Effector CD8-positive, alpha-beta T cell (primary cell): Measurements from ENCODE around the gene CRYBG1.
A peak's percentile ranks its signal among the peaks of the same experiment; 100 is the strongest.

Experiments used
- DNase-seq: peaks from one replicate; lab custom pipeline; 2025; lab: John Stamatoyannopoulos, UW
- total RNA-seq, 4 experiments: gene quantifications; one replicate each; lab custom pipeline; 2026; lab: John Stamatoyannopoulos, UW

CRYBG1 gene
- 232 to 348 (median 267) reads per million in 4 experiments for total RNA-seq

- peak; percentile 55 for DNase-seq
These were observed at the start of gene CRYBG1 for GRCh38 chr6:106360410-106360988. Gene CRYBG1, plus strand, starts transcription at chr6:106360717. Its CDS starts 192 bp downstream, at chr6:106360909.

- no peak for DNase-seq
These were observed 44.6 kb upstream of the CRYBG1 start for GRCh38 chr6:106315765-106316374.

- no peak for DNase-seq
These were observed 44.1 kb upstream of the CRYBG1 start for GRCh38 chr6:106316375-106316766.

GRCh38 chr6:106318061-106318460, 42.5 kb upstream of the CRYBG1 start:
- DNase-seq: no peak

- no peak for DNase-seq
These were observed 41.7 kb upstream of the CRYBG1 start for GRCh38 chr6:106318851-106319250.

- DNase-seq: no peak
These were observed 38.6 kb upstream of the CRYBG1 start for GRCh38 chr6:106321940-106322339.

GRCh38 chr6:106324726-106325335, 35.7 kb upstream of the CRYBG1 start:
- DNase-seq: no peak

GRCh38 chr6:106325336-106326178, 35.0 kb upstream of the CRYBG1 start, which contains the start of gene ATG5:
Gene ATG5, minus strand, starts transcription at chr6:106325760. Its CDS starts 9,552 bp downstream, at chr6:106316208.
- DNase-seq: peak; percentile 99

GRCh38 chr6:106334646-106335448, 25.7 kb upstream of the CRYBG1 start:
- peak; percentile 13 for DNase-seq

- no peak for DNase-seq
These were observed 21.0 kb upstream of the CRYBG1 start for GRCh38 chr6:106339334-106340029.

- DNase-seq: no peak
These were observed 13.3 kb upstream of the CRYBG1 start for GRCh38 chr6:106347219-106347618.

- DNase-seq: no peak
These were observed 4.1 kb upstream of the CRYBG1 start for GRCh38 chr6:106356378-106356777.

- DNase-seq: no peak
These were observed 533 bp upstream of the CRYBG1 start for GRCh38 chr6:106359959-106360409.

GRCh38 chr6:106360989-106361430, 493 bp downstream of the CRYBG1 start:
- no peak for DNase-seq

- DNase-seq: no peak
These were observed 3.1 kb downstream of the CRYBG1 start for GRCh38 chr6:106363401-106364138.

GRCh38 chr6:106369739-106370138, 9.2 kb downstream of the CRYBG1 start:
- no peak for DNase-seq

GRCh38 chr6:106370639-106371038, 10.1 kb downstream of the CRYBG1 start:
- DNase-seq: no peak

GRCh38 chr6:106372838-106373501, 12.5 kb downstream of the CRYBG1 start:
- DNase-seq: no peak

- no peak for DNase-seq
These were observed 13.2 kb downstream of the CRYBG1 start for GRCh38 chr6:106373502-106374239.
